Measurements from ENCODE around the gene PDZK1IP1.

GRCh38 chr1:47238935-47239592 is 49.2 kb upstream of the PDZK1IP1 start:
- TF ChIP-seq POLR2A (IDR thresholded peaks at IDR 0.05) (no peak), CTCF (IDR thresholded peaks at IDR 0.05) (no peak), POLR2AphosphoS5 (IDR thresholded peaks at IDR 0.05) (no peak)
